T-helper 2 cell treated with Interferon-gamma antibody and Interleukin-4, amounts not matched to agents 100 ng/mL and 5 ng/mL, for 36 hours (primary cell): ENCODE results near the gene TBX15. TPM values are rescaled to one million over a fixed set of nuclear protein-coding genes. Genes with fewer than 3 reads are reported as not detected.

Source experiments
- intact Hi-C: fragments of 100-400 bp; cut with micrococcal nuclease; formaldehyde crosslinking; loops from one replicate; pipeline ENCODE4 v1.15.1; 2023
- total RNA-seq: library from RNA; stranded (reverse); gene quantifications from 2 replicates; pipeline ENCODE4 v1.2.3, GENCODE V29; 2022

TBX15 gene
- total RNA-seq: not detected in 2 replicates

GRCh38 chr1:118988186-118989005 is at the start of gene TBX15:
Gene TBX15 (minus strand): TSS chr1:118988343. CDS start chr1:118987795, 548 bp downstream.
- intact Hi-C loops: no loop called here

DNA sequence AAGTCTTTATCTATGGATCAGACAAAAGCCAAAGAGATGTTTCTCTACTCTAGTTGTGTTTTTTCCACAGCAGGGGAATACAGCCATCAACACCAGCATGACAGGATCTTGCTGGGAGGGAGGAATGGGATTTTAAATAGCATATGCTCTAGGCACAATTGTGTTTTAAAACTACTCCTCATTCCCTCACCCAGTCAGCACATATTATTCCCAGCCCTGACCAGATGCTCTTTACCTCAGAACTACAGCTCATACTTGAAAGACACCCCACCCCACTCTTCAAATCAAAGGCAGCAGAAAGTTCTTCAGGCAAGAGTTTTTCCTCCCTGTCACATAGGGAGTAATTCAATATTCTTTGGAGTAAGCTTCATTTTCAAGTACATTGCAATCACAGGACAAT is 46.2 kb upstream of the TBX15 start:
- intact Hi-C loops: no loop called here

DNA sequence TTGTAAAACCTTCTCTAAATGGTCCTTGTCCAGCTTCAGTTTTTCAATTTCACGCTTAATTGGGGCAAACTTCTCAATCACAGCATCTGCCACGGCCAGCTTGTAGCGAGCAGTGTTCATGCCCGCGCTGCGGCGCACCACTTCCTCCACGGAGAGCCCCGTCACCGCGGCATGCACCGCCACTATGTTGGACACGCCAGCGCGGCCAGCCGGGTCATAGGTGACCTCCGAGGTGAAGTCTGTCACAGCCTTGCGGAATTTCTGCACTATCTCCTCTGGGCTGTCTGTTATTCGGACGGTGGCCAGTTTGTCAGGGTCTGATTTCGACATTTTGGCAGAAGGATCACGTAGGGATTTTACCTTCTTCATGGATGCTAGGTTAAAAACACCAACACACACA is 44.8 kb upstream of the TBX15 start:
- intact Hi-C loops: no loop called here

GRCh38 chr1:119027759-119028158 is 39.6 kb upstream of the TBX15 start:
- intact Hi-C loops: no loop called here

DNA sequence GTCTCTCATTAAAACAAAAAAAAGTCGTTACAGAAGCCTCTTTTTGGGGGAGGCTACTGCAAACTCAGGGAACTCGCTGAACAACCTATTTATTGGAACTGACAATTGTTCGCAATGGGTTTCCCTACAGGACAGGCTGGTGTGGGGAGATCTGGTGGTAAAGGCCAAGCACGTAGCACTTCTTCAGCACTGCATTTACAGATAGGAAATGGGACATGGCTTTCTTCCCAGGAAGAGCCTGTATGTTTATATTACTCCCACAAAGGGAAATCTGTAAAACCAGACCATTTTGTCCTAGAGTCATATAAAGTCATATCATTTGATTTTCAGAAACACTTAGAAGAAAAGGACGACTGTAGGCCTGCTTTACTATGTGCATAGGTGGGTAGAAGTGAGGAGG is 38.8 kb upstream of the TBX15 start:
- intact Hi-C loops: no loop called here

DNA sequence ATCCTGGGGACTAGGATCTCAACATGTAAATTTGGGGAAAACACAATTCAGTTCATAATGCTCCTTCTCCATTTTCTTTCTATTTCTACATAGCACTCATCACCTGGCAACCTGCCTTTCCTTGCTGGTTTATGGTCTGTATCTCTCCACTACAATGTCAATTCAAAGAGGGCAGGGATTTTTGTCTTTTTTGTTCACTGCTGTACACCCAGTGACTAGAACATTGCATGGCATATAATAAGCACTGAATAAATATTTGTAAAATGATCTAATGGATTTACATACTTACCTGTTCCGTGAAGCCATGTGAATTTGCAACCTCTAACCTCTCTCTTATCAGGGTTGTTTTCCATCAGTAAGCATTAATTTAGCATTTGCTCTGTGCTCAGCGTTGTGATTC is 27.4 kb upstream of the TBX15 start:
- intact Hi-C loops: no loop called here

GRCh38 chr1:119012383-119012782 is 24.2 kb upstream of the TBX15 start:
- intact Hi-C loops: no loop called here

DNA sequence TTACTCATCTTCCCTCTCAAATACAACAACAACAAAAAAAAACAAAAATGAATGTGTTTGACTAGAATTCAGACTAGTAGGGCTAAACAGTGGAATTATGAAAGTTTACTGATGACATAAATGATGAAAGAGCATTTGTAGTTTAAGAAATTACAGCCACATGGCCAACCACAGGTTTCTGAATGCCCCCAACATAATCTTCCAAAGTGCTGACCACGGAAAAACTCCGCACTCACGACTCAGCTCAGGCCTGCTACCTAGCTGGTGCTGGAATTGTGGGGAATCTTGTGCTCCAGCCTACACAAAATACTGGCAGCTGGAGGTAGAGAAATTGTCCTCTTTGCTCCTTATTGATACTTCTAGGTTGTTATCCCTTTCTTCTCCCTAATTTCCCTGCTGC is 23.6 kb upstream of the TBX15 start:
- intact Hi-C loops: no loop called here

GRCh38 chr1:119011116-119011515 is 23.0 kb upstream of the TBX15 start:
- intact Hi-C loops: no loop called here

GRCh38 chr1:119010201-119010600 is 22.1 kb upstream of the TBX15 start:
- intact Hi-C loops: no loop called here

GRCh38 chr1:119009312-119009655 is 21.1 kb upstream of the TBX15 start:
- intact Hi-C loops: loop anchor here (2.0 kb wide), 1 partner anchor 858 kb away; no protein-coding TSS in a partner anchor

- intact Hi-C loops: loop anchor here (2.0 kb wide), 1 partner anchor 858 kb away; no protein-coding TSS in a partner anchor
Measured at GRCh38 chr1:119008483-119009311, 20.6 kb upstream of the TBX15 start.

GRCh38 chr1:119007670-119008482 is 19.7 kb upstream of the TBX15 start:
- intact Hi-C loops: loop anchor here (2.0 kb wide), 2 partner anchors 23 to 857 kb away; no protein-coding TSS in a partner anchor

GRCh38 chr1:119007339-119007669 is 19.2 kb upstream of the TBX15 start:
- intact Hi-C loops: loop anchor here (2.0 kb wide), 1 partner anchor 23 kb away; no protein-coding TSS in a partner anchor

GRCh38 chr1:119006406-119007279 is 18.5 kb upstream of the TBX15 start:
- intact Hi-C loops: loop anchor here (2.0 kb wide), 1 partner anchor 22 kb away; no protein-coding TSS in a partner anchor

GRCh38 chr1:119005724-119006405 is 17.7 kb upstream of the TBX15 start:
- intact Hi-C loops: loop anchor here (2.0 kb wide), 1 partner anchor 21 kb away; no protein-coding TSS in a partner anchor

DNA sequence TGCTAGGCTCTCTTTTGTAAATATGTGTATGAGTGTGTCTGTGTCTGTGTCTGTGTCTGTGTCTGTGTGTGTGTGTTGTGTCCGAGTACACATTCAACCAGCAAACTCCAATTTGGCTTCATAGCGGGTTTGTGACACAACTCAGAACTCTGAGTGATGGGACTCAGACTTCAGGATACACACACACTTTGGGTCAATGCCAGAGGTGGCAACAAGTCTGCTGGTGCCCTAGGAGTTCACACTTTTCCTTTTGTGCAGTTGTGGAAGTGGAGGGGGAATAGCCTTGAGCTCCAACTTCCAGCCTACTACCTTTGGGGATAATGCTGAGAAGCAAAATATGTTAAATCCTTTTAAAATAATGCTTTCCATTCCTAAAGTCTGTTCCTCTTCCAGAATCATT is 16.6 kb upstream of the TBX15 start:
- intact Hi-C loops: no loop called here

DNA sequence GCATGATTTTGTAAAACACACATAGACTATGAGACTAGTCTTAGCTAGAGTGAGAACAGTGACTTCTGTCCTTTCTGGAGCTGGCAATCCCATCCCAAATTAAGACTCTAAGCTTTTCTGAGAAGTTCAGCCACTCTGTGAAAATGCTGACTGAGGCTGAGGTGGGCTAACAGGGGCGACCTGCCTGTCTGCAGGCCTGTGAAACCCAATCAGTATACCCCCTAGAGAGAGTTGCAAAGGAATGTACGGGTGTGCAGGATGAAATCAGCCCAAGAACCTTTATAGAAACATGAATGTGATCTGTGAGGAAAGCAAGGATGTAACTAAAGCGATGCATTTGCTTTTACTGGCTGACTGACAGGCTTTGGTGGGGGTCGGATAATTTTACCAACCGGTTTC is 16.0 kb upstream of the TBX15 start:
- intact Hi-C loops: no loop called here

- intact Hi-C loops: no loop called here
Measured at GRCh38 chr1:119003413-119004128, 15.4 kb upstream of the TBX15 start.
